ENCODE measurements around the gene CIAO1. TPM values are rescaled to one million over a fixed set of nuclear protein-coding genes. Genes with fewer than 3 reads are reported as not detected.
A peak's percentile ranks its signal among the peaks of the same experiment; 100 is the strongest.
"Not testable (repeated sequence)": the region's sequence is repeated elsewhere in the genome, so short reads cannot be mapped to it uniquely, and the experiment has no call there.

CIAO1 gene
- total RNA-seq, 1 donor from 2014 or later, result 37.5 TPM

GRCh38 chr2:96287273-96287856 is 21.3 kb downstream of the CIAO1 start:
- no peaks in the 10 kb centered on the region for H3K4me1 Mint-ChIP-seq (ENCODE audit: low read depth)
- peaks cover 65% of the 10 kb centered on the region for H3K36me3 Mint-ChIP-seq (ENCODE audit: low read depth)
- H3K27ac Mint-ChIP-seq (ENCODE audit: unreplicated experiment), result no peak overlapping the region
- no peaks in the 10 kb centered on the region for H3K9me3 Mint-ChIP-seq (ENCODE audit: low read depth)
- no peak overlapping the region for H3K4me3 Mint-ChIP-seq (ENCODE audit: unreplicated experiment)
- no peak for DNase-seq (ENCODE audit: low spot score)
- H3K27me3 Mint-ChIP-seq (ENCODE audit: low read depth), result no peaks in the 10 kb centered on the region
- no peak for TF ChIP-seq CTCF (IDR thresholded peaks at IDR 0.05)

GRCh38 chr2:96291751-96292150 is 25.7 kb downstream of the CIAO1 start:
- H3K36me3 Mint-ChIP-seq (ENCODE audit: low read depth), result peaks cover 68% of the 10 kb centered on the region
- no peak overlapping the region for H3K27ac Mint-ChIP-seq (ENCODE audit: unreplicated experiment)

GRCh38 chr2:96294271-96294670 is 28.2 kb downstream of the CIAO1 start:
- not testable (repeated sequence) for H3K27me3 Mint-ChIP-seq (ENCODE audit: low read depth); H3K4me3 Mint-ChIP-seq (ENCODE audit: unreplicated experiment)
- peaks cover 66% of the 10 kb centered on the region for H3K36me3 Mint-ChIP-seq (ENCODE audit: low read depth)

More at GRCh38 chr2:96291751-96292150, 25.7 kb downstream of the CIAO1 start:
- no peaks in the 10 kb centered on the region for H3K9me3 Mint-ChIP-seq (ENCODE audit: low read depth)
- H3K4me1 Mint-ChIP-seq (ENCODE audit: low read depth), result no peaks in the 10 kb centered on the region
- DNase-seq (ENCODE audit: low spot score), result peak; percentile 20
- no peaks in the 10 kb centered on the region for H3K27me3 Mint-ChIP-seq (ENCODE audit: low read depth)
- H3K4me3 Mint-ChIP-seq (ENCODE audit: unreplicated experiment), result no peak overlapping the region
- no peak for TF ChIP-seq CTCF (IDR thresholded peaks at IDR 0.05)

GRCh38 chr2:96296925-96297324 is 30.9 kb downstream of the CIAO1 start:
- Mint-ChIP-seq H3K9me3 (ENCODE audit: low read depth) (no peaks in the 10 kb centered on the region), H3K36me3 (ENCODE audit: low read depth) (peaks cover 57% of the 10 kb centered on the region), H3K27ac (ENCODE audit: unreplicated experiment) (no peak overlapping the region), H3K4me3 (ENCODE audit: unreplicated experiment) (no peak overlapping the region), H3K4me1 (ENCODE audit: low read depth) (peaks cover 3% of the 10 kb centered on the region), H3K27me3 (ENCODE audit: low read depth) (no peaks in the 10 kb centered on the region)
- DNase-seq (ENCODE audit: low spot score), result no peak
- no peak for TF ChIP-seq CTCF (IDR thresholded peaks at IDR 0.05)

More at GRCh38 chr2:96294271-96294670, 28.2 kb downstream of the CIAO1 start:
- H3K9me3 Mint-ChIP-seq (ENCODE audit: low read depth); H3K4me1 Mint-ChIP-seq (ENCODE audit: low read depth); DNase-seq (ENCODE audit: low spot score); H3K27ac Mint-ChIP-seq (ENCODE audit: unreplicated experiment): not testable (repeated sequence)

- Mint-ChIP-seq H3K4me1 (ENCODE audit: low read depth) (peaks cover 36% of the 10 kb centered on the region), H3K36me3 (ENCODE audit: low read depth) (peaks cover 41% of the 10 kb centered on the region)
These were observed 35.8 kb downstream of the CIAO1 start for GRCh38 chr2:96301865-96302264.

More at GRCh38 chr2:96301865-96302264, 35.8 kb downstream of the CIAO1 start:
- Mint-ChIP-seq H3K27me3 (ENCODE audit: low read depth) (no peaks in the 10 kb centered on the region), H3K27ac (ENCODE audit: unreplicated experiment) (no peak overlapping the region), H3K4me3 (ENCODE audit: unreplicated experiment) (no peak overlapping the region), H3K9me3 (ENCODE audit: low read depth) (no peaks in the 10 kb centered on the region)
- no peak for DNase-seq (ENCODE audit: low spot score)
- no peak for TF ChIP-seq CTCF (IDR thresholded peaks at IDR 0.05)

Measured in chondrocyte (in vitro differentiated cells).